ENCODE data around the gene TNNT3.

TNNT3 gene

DNA sequence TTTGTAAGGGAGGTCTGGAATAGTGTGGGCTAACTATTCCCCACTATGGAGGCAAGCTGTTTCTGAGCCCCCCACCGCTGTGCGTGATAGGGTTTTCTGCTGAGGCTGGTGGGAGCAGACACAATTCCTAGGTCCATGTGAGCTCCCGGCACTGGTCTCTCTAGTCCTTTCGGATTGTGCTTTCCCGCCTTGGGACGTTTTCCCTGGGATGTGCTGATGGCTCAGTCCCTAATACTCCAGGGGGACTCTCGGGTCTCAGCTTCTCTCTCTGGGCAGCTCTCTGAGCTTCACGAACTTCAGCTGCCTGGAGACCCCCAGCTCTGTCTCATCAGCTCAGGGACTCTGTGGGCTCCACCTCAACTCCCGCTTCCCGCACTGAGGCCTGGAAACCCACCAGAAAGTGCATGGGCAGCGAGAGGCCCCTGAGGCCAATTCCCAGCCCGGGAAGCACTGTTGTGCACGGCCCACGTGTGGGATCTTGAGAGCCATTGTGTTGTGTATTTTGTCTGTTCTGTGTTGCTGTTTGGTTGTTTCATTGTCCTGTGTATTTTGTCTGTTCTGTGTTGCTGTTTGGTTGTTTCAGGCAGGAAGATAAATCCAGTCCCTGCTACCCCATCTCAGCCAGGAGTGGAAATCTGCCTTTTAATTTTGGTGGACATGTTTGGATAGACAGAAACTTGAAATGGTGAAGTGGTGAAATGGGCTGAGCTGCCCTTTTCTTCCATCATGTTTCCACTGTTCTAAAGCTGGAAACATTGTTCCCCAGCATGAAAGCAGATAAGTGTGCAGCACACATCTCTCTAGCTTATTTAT is 12.7 kb upstream of the TNNT3 start:
- H3K9me3 ChIP-seq (replicated peaks; ENCODE audit: insufficient read depth, low read length) = no peaks in the 10 kb centered on the region
- H3K36me3 ChIP-seq (replicated peaks; ENCODE audit: insufficient read depth, low read length) = no peaks in the 10 kb centered on the region
- H3K79me2 ChIP-seq (ENCODE audit: low read length) = no peaks in the 10 kb centered on the region
- no peaks in the 10 kb centered on the region for H4K20me1 ChIP-seq (ENCODE audit: insufficient read depth, low read length)
- no peak for DNase-seq
- no peaks in the 10 kb centered on the region for H3K4me1 ChIP-seq (ENCODE audit: low read length)
- peaks cover 96% of the 10 kb centered on the region for H3K27me3 ChIP-seq (replicated peaks; ENCODE audit: insufficient read depth, low read length)
- no peaks in the 10 kb centered on the region for H3K9me2 ChIP-seq (replicated peaks; ENCODE audit: insufficient read depth, low read length)
- H3K4me3 ChIP-seq (ENCODE audit: low read length) = no peak overlapping the region
- H3K27ac ChIP-seq (ENCODE audit: low read length) = no peak overlapping the region
- no peak overlapping the region for H3K9ac ChIP-seq (ENCODE audit: low read length)
- no peak for TF ChIP-seq EZH2phosphoT487 (IDR thresholded peaks at IDR 0.05; ENCODE audit: low read length)
- TF ChIP-seq, protein P1, sequence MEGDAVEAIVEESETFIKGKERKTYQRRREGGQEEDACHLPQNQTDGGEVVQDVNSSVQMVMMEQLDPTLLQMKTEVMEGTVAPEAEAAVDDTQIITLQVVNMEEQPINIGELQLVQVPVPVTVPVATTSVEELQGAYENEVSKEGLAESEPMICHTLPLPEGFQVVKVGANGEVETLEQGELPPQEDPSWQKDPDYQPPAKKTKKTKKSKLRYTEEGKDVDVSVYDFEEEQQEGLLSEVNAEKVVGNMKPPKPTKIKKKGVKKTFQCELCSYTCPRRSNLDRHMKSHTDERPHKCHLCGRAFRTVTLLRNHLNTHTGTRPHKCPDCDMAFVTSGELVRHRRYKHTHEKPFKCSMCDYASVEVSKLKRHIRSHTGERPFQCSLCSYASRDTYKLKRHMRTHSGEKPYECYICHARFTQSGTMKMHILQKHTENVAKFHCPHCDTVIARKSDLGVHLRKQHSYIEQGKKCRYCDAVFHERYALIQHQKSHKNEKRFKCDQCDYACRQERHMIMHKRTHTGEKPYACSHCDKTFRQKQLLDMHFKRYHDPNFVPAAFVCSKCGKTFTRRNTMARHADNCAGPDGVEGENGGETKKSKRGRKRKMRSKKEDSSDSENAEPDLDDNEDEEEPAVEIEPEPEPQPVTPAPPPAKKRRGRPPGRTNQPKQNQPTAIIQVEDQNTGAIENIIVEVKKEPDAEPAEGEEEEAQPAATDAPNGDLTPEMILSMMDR (IDR thresholded peaks at IDR 0.05; ENCODE audit: low read length) = no peak
- no peak overlapping the region for H2AFZ ChIP-seq (ENCODE audit: low read length)
- no peak overlapping the region for H3K4me2 ChIP-seq (ENCODE audit: low read depth, low read length)
- H3F3A ChIP-seq (ENCODE audit: insufficient read depth, low read length) = no peaks in the 10 kb centered on the region

DNA sequence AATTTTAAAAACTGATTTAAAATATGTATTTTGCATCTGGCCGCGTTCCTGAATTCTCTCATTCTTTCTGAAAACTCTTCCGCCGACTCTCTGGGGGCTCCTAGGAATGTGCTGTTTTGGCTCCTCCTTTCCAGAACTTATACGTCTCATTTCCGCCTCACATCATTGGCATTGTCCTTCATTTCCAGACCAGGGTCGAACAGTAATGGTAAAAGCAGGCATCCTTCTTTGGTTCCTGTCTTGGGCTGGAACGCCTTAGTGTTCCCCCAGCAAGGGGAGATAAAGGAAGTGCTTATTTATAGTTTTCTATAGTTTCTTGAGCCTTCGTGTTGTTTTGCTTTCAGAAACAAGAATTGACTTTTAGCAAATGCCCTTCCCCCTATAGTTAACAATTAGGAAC is 10.9 kb upstream of the TNNT3 start:
- TF ChIP-seq, protein P1 (IDR thresholded peaks at IDR 0.05; ENCODE audit: low read length) = no peak
- no peak for TF ChIP-seq EZH2 (optimal IDR thresholded peaks at IDR 0.05; ENCODE audit: low read depth, low read length)
- no peak for TF ChIP-seq EZH2phosphoT487 (IDR thresholded peaks at IDR 0.05; ENCODE audit: low read length)
- H3K27me3 ChIP-seq (replicated peaks; ENCODE audit: insufficient read depth, low read length) = peaks cover 95% of the 10 kb centered on the region
- H3K27ac ChIP-seq (ENCODE audit: low read length) = no peak overlapping the region
- H2AFZ ChIP-seq (ENCODE audit: low read length) = no peak overlapping the region
- H3K36me3 ChIP-seq (replicated peaks; ENCODE audit: insufficient read depth, low read length) = no peaks in the 10 kb centered on the region
- H3K9me3 ChIP-seq (replicated peaks; ENCODE audit: insufficient read depth, low read length) = no peaks in the 10 kb centered on the region
- no peak for DNase-seq
- H3K79me2 ChIP-seq (ENCODE audit: low read length) = no peaks in the 10 kb centered on the region
- no peak overlapping the region for H3K9ac ChIP-seq (ENCODE audit: low read length)
- H3K4me2 ChIP-seq (ENCODE audit: low read depth, low read length) = no peak overlapping the region
- no peaks in the 10 kb centered on the region for H3K9me2 ChIP-seq (replicated peaks; ENCODE audit: insufficient read depth, low read length)
- H3K4me1 ChIP-seq (ENCODE audit: low read length) = no peaks in the 10 kb centered on the region
- no peaks in the 10 kb centered on the region for H4K20me1 ChIP-seq (ENCODE audit: insufficient read depth, low read length)
- no peaks in the 10 kb centered on the region; the same call in 1 of the 2 replicates for H3F3A ChIP-seq (ENCODE audit: insufficient read depth, low read length)
- H3K4me3 ChIP-seq (ENCODE audit: low read length) = no peak overlapping the region

DNA sequence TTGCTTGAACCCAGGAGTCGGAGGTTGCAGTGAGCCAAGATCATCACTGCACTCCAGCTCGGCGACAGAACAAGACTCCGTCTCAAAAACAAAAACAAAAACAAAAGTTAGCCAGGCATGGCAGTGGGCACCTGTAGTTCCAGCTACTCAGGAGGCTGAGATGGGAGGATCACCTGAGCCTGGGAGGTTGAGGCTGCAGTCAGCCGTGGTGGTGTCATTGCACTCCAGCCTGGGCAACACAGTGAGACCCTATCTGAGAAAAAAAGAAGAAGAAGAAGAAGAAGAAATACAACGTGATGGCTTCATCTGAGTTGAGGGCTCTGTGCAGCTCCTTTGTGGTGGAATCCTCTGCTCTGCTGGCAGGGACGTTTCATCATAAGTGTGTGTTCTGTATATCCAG is 10.0 kb upstream of the TNNT3 start:
- no peaks in the 10 kb centered on the region for H3K9me2 ChIP-seq (replicated peaks; ENCODE audit: insufficient read depth, low read length)
- H2AFZ ChIP-seq (ENCODE audit: low read length) = no peak overlapping the region
- H3K9me3 ChIP-seq (replicated peaks; ENCODE audit: insufficient read depth, low read length) = no peaks in the 10 kb centered on the region
- H3K27me3 ChIP-seq (replicated peaks; ENCODE audit: insufficient read depth, low read length) = peaks cover 94% of the 10 kb centered on the region
- no peak for DNase-seq
- no peak overlapping the region for H3K27ac ChIP-seq (ENCODE audit: low read length)
- no peaks in the 10 kb centered on the region for H3K36me3 ChIP-seq (replicated peaks; ENCODE audit: insufficient read depth, low read length)
- no peak overlapping the region for H3K9ac ChIP-seq (ENCODE audit: low read length)
- no peaks in the 10 kb centered on the region for H3K4me1 ChIP-seq (ENCODE audit: low read length)
- no peak overlapping the region for H3K4me3 ChIP-seq (ENCODE audit: low read length)
- H4K20me1 ChIP-seq (ENCODE audit: insufficient read depth, low read length) = no peaks in the 10 kb centered on the region
- no peaks in the 10 kb centered on the region; the same call in 1 of the 2 replicates for H3F3A ChIP-seq (ENCODE audit: insufficient read depth, low read length)
- TF ChIP-seq EZH2phosphoT487 (IDR thresholded peaks at IDR 0.05; ENCODE audit: low read length) (no peak), EZH2 (optimal IDR thresholded peaks at IDR 0.05; ENCODE audit: low read depth, low read length) (no peak)
- TF ChIP-seq, protein P1 (IDR thresholded peaks at IDR 0.05; ENCODE audit: low read length) = no peak
- no peak overlapping the region for H3K4me2 ChIP-seq (ENCODE audit: low read depth, low read length)
- H3K79me2 ChIP-seq (ENCODE audit: low read length) = no peaks in the 10 kb centered on the region
